ENCODE data around the gene P2RX5.
"Not testable (repeated sequence)": the region's sequence is repeated elsewhere in the genome, so short reads cannot be mapped to it uniquely, and the experiment has no call there.

P2RX5 gene

GRCh38 chr17:3729881-3730280, 33.9 kb upstream of the P2RX5 start:
- TF ChIP-seq CTCF (IDR thresholded peaks at IDR 0.05; ENCODE audit: low read depth, low read length, poor library complexity, severe bottlenecking): no peak
- no peak for TF ChIP-seq EZH2phosphoT487 (IDR thresholded peaks at IDR 0.05; ENCODE audit: borderline replicate concordance, low read length)
- H4K20me1 ChIP-seq (ENCODE audit: control insufficient read depth, insufficient read depth, low read depth, low read length): peaks cover 20% of the 10 kb centered on the region; the same call in 1 of the 2 replicates

GRCh38 chr17:3728099-3728498, 32.1 kb upstream of the P2RX5 start:
- Histone ChIP-seq H3K4me1 (ENCODE audit: control insufficient read depth, low read length) (peaks cover 57% of the 10 kb centered on the region), H3K27ac (ENCODE audit: low read depth, low read length) (peak overlapping the region; percentile 61; the same call in 1 of the 2 replicates), H3K79me2 (ENCODE audit: control insufficient read depth, low read length) (peaks cover 63% of the 10 kb centered on the region), H4K20me1 (ENCODE audit: control insufficient read depth, insufficient read depth, low read depth, low read length) (peaks cover 26% of the 10 kb centered on the region), H3K4me3 (ENCODE audit: low read length) (peak overlapping the region; percentile 36), H3K4me2 (ENCODE audit: low read length) (peak overlapping the region; percentile 93), H3K36me3 (ENCODE audit: control insufficient read depth, low read length) (peaks cover 57% of the 10 kb centered on the region)
- H3K9me3 ChIP-seq (ENCODE audit: control insufficient read depth, insufficient read depth, low read length); H3K27me3 ChIP-seq (ENCODE audit: control insufficient read depth, low read length); H3F3A ChIP-seq (ENCODE audit: control insufficient read depth, insufficient read depth); H3K9me2 ChIP-seq (replicated peaks; ENCODE audit: control insufficient read depth, low read length): not testable (repeated sequence)

More at GRCh38 chr17:3729881-3730280, 33.9 kb upstream of the P2RX5 start:
- Histone ChIP-seq H3F3A (ENCODE audit: control insufficient read depth, insufficient read depth) (peaks cover 10% of the 10 kb centered on the region; the same call in 1 of the 2 replicates), H3K4me1 (ENCODE audit: control insufficient read depth, low read length) (peaks cover 54% of the 10 kb centered on the region), H3K27ac (ENCODE audit: low read depth, low read length) (no peak overlapping the region), H3K9me2 (replicated peaks; ENCODE audit: control insufficient read depth, low read length) (no peaks in the 10 kb centered on the region), H3K27me3 (ENCODE audit: control insufficient read depth, low read length) (no peaks in the 10 kb centered on the region), H3K9me3 (ENCODE audit: control insufficient read depth, insufficient read depth, low read length) (no peaks in the 10 kb centered on the region), H3K4me2 (ENCODE audit: low read length) (no peak overlapping the region), H3K4me3 (ENCODE audit: low read length) (no peak overlapping the region), H3K36me3 (ENCODE audit: control insufficient read depth, low read length) (peaks cover 42% of the 10 kb centered on the region), H3K79me2 (ENCODE audit: control insufficient read depth, low read length) (peaks cover 46% of the 10 kb centered on the region)

- Histone ChIP-seq H3K4me3 (ENCODE audit: low read length) (peak overlapping the region; percentile 80), H3K79me2 (ENCODE audit: control insufficient read depth, low read length) (peaks cover 72% of the 10 kb centered on the region), H3K4me2 (ENCODE audit: low read length) (peak overlapping the region; percentile 93), H3K36me3 (ENCODE audit: control insufficient read depth, low read length) (peaks cover 62% of the 10 kb centered on the region), H3K9me3 (ENCODE audit: control insufficient read depth, insufficient read depth, low read length) (no peaks in the 10 kb centered on the region), H3K4me1 (ENCODE audit: control insufficient read depth, low read length) (peaks cover 58% of the 10 kb centered on the region), H3K27me3 (ENCODE audit: control insufficient read depth, low read length) (no peaks in the 10 kb centered on the region), H4K20me1 (ENCODE audit: control insufficient read depth, insufficient read depth, low read depth, low read length) (peaks cover 26% of the 10 kb centered on the region), H3K27ac (ENCODE audit: low read depth, low read length) (peak overlapping the region; percentile 61), H3K9me2 (replicated peaks; ENCODE audit: control insufficient read depth, low read length) (no peaks in the 10 kb centered on the region), H3F3A (ENCODE audit: control insufficient read depth, insufficient read depth) (peaks cover 8% of the 10 kb centered on the region; the same call in 1 of the 2 replicates)
- TF ChIP-seq CTCF (IDR thresholded peaks at IDR 0.05; ENCODE audit: low read depth, low read length, poor library complexity, severe bottlenecking): no peak
- TF ChIP-seq EZH2phosphoT487 (IDR thresholded peaks at IDR 0.05; ENCODE audit: borderline replicate concordance, low read length): no peak
Measured at GRCh38 chr17:3727041-3727440, 31.1 kb upstream of the P2RX5 start.

GRCh38 chr17:3724378-3725077, 28.6 kb upstream of the P2RX5 start:
- Histone ChIP-seq H3K79me2 (ENCODE audit: control insufficient read depth, low read length) (peaks cover 88% of the 10 kb centered on the region), H3K4me1 (ENCODE audit: control insufficient read depth, low read length) (peaks cover 67% of the 10 kb centered on the region), H3K9me3 (ENCODE audit: control insufficient read depth, insufficient read depth, low read length) (no peaks in the 10 kb centered on the region), H3K9me2 (replicated peaks; ENCODE audit: control insufficient read depth, low read length) (no peaks in the 10 kb centered on the region), H3K27me3 (ENCODE audit: control insufficient read depth, low read length) (no peaks in the 10 kb centered on the region), H4K20me1 (ENCODE audit: control insufficient read depth, insufficient read depth, low read depth, low read length) (peaks cover 26% of the 10 kb centered on the region), H3F3A (ENCODE audit: control insufficient read depth, insufficient read depth) (0 out of 2 replicates have a peak, but pooled peaks cover 2% of the 10 kb centered on the region), H3K27ac (ENCODE audit: low read depth, low read length) (peak overlapping the region; percentile 54), H3K4me3 (ENCODE audit: low read length) (peak overlapping the region; percentile 80), H3K36me3 (ENCODE audit: control insufficient read depth, low read length) (peaks cover 75% of the 10 kb centered on the region), H3K4me2 (ENCODE audit: low read length) (peak overlapping the region; percentile 93)
- TF ChIP-seq CTCF (IDR thresholded peaks at IDR 0.05; ENCODE audit: low read depth, low read length, poor library complexity, severe bottlenecking): no peak

All from DOHH2 (cell line).